ENCODE results near the gene PCDHGC5.

PCDHGC5 gene

GRCh38 chr5:141534492-141535213, 45.8 kb downstream of the PCDHGC5 start:
- no peak for DNase-seq

Data from NCI-H1436 treated with DMSO at 0.1 percent for 48 hours (cell line).